Retina (tissue), 1 donor: ENCODE data around the gene PRR19.

ENCODE experiments used
- DNase-seq: peaks from one replicate; pipeline ENCODE4 v3.0.0-alpha.2; 2016

PRR19 gene

DNA sequence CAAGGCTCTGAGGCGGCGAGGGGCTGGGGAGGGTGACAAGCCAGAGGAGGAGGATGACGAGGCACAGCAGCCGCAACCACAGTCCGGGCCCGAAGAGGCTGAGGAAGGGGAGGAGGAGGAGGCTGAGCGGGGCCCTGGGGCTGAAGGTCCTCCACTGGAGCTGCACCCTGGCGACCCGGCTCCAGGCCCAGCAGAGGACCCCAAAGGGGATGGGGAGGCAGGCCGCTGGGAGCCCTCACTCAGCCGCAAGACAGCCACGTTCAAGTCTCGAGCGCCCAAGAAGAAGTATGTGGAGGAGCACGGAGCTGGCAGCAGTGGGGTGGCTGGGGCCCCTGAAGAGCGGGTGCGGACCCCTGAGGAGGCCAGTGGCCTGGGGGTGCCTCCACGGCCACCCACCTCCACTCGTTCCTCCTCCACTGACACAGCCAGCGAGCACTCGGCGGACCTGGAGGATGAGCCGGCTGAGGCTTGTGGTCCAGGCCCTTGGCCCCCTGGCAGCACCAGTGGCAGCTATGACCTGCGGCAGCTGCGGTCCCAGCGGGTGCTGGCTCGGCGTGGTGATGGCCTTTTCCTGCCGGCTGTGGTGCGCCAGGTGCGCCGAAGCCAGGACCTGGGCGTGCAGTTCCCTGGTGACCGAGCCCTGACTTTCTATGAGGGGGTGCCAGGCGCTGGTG, 29.9 kb upstream of the PRR19 start:
- no peak for DNase-seq

DNA sequence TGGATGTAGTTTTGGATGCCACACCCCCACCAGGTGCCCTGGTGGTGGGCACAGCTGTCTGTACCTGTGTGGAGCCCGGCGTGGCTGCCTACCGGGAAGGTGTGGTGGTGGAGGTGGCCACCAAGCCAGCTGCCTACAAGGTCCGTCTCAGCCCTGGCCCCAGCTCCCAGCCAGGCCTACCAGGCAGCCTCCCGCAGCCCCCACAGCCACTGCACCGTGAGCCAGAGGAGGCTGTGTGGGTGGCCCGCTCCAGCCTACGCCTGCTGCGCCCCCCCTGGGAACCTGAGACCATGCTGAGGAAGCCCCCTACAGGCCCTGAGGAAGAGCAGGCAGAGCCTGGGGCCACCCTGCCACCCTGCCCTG, 29.4 kb upstream of the PRR19 start:
- DNase-seq = no peak

DNA sequence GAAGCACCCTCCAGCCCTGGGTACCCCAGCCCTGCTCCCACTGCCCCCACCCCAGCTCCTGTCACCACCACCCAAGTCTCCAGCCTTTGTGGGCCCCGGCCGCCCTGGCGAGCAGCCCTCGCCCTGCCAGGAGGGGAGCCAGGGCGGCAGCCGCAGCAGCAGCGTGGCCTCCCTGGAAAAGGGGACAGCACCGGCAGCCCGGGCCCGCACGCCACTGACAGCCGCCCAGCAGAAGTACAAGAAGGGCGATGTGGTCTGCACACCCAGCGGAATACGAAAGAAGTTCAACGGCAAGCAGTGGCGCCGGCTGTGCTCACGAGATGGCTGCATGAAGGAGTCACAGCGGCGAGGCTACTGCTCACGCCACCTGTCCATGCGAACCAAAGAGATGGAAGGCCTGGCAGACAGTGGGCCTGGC, 28.9 kb upstream of the PRR19 start:
- no peak for DNase-seq

- no peak for DNase-seq
Observed at GRCh38 chr19:42273407-42274064, 28.4 kb upstream of the PRR19 start.

DNA sequence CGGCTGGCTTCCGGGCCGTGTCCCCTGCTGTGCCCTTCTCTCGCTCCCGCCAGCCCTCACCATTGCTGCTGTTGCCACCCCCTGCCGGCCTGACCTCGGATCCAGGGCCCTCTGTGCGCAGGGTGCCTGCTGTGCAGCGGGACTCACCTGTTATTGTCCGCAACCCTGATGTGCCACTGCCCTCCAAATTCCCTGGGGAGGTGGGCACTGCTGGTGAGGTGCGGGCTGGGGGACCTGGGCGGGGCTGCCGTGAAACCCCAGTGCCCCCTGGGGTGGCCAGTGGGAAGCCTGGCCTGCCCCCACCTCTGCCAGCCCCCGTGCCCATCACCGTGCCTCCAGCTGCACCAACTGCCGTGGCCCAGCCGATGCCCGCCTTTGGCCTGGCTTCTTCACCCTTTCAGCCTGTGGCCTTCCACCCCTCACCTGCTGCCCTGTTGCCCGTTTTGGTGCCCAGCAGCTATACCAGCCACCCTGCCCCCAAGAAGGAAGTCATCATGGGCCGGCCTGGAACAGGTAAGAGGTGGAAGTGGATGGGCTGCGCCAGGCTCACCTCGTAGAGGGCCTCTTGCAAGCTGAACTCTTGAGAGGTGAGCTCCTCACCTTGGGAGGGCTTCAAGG, 27.8 kb upstream of the PRR19 start:
- DNase-seq = no peak

DNA sequence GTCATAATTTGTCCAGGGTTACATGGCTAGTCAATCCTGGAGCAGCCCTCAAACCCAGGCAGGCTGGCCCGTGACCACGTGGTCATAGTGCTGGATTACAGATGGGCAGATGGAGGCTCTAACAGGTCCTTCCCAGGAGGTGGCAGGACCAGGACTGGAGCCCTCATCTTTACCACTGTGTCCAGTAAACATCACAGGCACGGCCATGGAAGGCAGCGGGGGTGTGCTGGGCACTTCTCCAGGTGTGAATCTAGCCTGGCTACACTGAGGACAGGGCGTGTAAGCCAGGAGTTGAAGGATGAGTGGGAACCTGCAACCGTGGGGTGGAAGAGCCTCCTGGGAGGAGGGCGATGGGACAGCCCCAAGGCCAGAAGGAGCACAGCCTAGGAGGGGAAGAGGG, 26.8 kb upstream of the PRR19 start:
- DNase-seq = no peak

DNA sequence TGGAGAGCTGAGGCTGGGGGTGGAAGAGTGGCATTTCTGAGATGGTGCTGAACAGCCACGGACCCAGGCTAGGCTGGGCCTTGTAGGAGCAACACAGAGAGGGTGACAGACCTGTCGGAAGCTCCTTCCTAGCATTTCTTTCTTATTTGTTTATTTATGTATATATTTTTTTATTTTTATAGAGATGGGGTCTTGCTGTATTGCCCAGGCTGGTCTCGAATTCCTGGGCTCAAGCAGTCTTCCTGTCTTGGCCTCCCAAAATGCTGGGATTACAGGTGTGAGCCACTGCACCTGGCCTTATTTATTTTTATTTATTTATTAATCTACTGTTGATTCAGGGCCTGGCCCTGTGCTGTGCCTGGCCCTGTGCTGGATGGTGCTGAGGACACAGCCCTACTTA, 26.4 kb upstream of the PRR19 start:
- DNase-seq = no peak

- no peak for DNase-seq
Observed at GRCh38 chr19:42276284-42276683, 25.6 kb upstream of the PRR19 start.

DNA sequence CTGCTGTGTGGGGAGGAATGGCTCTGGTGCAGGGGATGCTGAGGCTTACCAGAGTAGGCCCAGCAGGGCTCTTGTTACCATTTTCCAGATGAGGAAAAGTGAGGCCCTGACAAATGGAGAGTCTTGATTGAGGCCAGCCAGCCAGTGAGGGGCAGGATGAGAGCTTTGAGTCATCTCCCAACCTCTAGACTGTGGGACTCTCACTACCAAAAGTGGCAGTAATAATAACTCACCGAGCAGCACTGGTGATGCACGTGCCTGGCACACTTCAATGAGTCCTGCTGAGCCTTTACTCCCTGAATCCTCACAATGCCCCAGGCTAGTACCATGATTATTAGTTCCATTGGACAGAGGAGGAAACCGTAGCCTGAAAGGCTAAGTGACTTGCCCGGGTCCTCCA, 25.1 kb upstream of the PRR19 start:
- DNase-seq = no peak

DNA sequence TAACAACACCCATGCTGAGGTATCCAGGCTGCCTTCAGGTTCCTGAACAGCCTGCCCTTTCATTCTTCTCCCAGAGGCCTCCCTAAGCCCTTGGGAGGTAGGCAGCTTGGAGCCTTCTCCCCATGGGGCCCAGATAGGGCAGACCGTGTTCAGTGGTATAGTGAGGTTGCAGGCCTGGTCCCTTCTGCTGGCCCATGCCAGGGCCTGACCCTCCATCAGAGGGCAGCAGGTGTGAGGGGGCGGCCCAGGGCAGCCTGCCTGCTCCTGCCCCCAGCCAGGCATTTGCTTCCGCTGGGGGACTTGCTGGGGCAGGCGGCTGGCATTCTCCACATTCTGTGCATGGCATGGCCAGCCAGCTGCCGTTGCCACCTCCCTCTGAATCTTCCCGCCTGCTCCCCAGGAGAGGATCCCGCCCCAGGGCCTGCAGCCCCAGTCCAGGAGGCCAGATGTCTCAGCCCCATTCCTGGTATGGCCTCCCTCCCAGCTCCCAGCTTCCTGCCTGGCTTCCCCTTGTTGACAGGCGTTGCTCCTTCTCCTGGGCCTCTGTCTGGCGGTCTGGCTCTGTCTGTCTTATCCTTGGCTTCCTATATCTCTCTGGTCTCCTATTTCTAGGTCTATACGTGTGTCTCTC, 24.0 kb upstream of the PRR19 start:
- DNase-seq = no peak

- no peak for DNase-seq
Observed at GRCh38 chr19:42278452-42279154, 23.3 kb upstream of the PRR19 start.

GRCh38 chr19:42279155-42279901, 22.6 kb upstream of the PRR19 start:
- no peak for DNase-seq

GRCh38 chr19:42279902-42280814, 21.8 kb upstream of the PRR19 start:
- DNase-seq = peak; percentile 95

DNA sequence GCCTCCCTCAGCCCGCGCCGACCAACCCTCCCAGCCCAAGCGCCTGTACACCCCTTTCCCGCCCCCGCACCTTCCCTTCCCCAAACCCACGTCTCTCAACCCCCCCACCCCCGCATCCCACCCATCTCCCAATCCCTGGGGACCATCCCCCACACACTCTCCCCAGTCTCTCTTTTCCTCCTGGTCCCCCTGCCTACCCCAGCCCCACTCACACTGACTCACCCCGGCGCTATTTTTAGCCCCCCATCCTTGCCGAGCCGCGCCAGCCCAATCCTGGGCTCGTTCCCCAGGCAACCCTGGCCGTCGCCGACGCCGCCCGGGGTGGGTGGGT, 21.2 kb upstream of the PRR19 start:
- no peak for DNase-seq

- peak; percentile 62 for DNase-seq
Observed at GRCh38 chr19:42281146-42281826, 20.6 kb upstream of the PRR19 start.

DNA sequence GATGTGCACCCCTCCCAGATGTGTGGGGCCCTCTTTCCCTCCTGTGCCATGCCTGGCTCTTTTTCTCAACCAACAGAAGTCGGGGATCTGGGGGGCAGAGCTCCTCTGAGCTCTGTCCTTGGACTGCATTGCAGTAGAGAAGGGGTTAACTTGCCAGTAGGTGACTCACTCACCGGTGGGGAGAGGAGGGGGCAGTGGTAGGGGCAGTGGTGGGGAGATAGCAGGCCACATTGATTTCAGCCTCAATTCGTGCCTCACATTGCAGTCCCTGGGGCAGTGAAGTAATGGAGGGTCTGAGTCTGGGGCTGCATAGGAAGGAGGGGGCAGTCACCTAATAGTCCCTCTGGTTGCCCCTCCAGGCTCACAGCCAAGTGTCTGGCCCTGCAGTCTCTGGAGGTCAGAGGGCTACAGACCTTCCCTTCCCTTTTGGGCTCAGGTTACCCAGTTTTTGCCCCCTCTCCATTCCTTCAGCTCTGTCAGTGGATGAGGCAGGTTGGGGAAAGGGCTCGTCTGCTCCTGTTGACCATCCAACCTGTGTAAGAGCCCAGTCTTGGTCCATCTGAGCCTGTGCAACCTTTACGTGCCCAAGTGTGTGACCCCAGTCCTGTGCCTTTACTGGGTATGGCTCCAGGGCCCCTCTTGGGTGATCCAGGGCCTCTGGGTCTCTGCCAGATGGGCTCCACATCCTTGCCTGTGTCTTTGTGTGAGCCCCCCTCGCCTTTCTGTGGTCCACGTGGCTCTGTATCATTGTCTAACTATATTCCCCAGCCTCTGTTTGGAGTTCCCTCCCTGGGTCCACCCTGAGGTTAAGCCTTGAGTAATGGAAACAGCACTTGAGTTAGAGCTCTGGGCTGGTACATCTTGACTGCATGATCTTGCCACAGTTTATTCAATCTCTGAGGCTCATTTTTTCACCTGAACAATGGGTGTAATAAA, 19.8 kb upstream of the PRR19 start:
- DNase-seq = peak; percentile 47

GRCh38 chr19:42282819-42283187, 19.1 kb upstream of the PRR19 start:
- DNase-seq = no peak

DNA sequence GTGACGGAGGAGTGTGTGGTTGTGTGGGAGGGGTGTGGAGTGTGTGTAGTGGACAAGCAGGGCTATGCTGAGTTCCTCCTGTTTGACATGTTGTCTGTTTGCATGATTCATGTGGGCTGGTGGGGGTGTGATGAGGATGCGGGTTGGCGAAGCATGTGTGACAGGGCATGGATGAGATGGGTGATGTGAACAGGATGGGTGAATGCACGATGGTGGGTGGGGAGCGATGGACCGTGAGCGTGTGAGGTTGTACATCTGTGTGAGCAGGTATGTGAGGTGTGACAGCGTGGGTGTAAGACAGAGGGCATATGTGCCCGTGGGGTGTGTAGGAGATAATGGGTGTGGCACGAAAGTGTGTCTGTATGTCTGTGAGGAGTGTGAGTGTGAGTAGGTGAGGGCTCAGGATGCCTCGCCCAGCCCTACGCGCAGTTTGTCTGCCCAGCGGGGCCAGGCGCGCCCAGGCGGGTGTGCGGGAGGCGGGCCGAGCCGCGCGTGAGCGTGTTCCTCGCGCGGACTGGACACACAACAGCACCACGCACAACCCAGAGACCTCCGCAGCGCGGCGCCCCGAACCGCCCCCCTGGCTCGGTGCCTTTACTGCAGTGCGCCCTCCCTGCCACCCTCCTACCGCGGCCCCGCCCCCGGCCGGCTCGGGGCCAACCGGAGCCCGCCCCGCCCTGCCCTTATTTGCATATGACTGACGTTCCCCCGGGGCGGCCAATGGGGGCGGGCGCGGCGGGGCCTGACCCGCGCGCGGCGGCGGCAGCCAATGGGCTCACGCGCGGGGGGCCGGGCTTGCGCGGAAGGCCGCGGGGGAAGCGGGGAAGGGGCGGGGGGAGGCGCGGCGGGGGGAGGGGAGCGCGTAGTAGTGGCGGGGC, 18.5 kb upstream of the PRR19 start:
- peak; percentile 89 for DNase-seq

GRCh38 chr19:42284066-42284501, 17.8 kb upstream of the PRR19 start:
- no peak for DNase-seq
